ENCODE results near the gene MCC.

Gene MCC

DNA sequence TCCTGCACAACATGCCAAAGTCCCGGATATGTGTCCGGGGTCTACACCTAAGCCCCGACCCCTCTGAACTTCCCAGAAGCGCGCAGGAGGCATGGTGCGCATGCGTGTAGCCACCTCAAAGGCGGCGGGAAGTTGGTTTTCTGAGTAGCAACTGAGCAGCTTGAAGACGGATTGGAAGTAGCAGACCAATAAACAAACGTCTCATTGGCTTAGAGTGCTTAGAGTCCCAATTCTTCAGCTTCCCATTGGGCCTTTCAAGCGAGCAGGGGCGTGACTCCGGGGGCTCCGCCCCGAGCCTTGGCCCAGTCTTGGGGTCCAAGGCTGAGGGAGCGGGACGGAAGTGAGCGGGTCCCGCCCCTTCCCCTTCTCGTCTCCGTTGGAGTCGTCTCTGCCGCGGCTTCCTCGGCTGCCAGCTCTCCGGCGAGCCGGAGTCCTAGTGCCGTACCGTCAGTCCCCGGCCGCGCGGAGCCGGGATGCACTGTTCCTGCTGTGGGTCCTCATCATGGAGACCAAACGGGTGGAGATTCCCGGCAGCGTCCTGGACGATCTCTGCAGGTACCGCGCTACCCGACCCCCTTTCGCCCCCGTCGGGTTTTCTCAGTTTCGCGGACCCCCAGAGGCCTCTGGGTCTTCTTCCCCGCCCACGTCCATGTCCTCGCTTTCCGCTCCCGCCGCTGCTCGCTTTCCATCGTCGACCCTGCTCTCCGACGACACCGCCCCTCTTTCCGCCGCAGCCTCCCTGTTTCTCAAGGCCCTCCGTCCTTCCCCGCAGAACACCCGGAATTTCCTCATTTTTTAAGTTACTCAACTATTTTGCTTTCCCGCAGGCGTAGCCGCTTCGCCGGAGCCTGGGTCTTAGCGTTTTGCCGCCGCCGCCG is 511.6 kb downstream of the MCC start, which contains the start of gene DCP2 (continued):
- TF ChIP-seq, protein P1, sequence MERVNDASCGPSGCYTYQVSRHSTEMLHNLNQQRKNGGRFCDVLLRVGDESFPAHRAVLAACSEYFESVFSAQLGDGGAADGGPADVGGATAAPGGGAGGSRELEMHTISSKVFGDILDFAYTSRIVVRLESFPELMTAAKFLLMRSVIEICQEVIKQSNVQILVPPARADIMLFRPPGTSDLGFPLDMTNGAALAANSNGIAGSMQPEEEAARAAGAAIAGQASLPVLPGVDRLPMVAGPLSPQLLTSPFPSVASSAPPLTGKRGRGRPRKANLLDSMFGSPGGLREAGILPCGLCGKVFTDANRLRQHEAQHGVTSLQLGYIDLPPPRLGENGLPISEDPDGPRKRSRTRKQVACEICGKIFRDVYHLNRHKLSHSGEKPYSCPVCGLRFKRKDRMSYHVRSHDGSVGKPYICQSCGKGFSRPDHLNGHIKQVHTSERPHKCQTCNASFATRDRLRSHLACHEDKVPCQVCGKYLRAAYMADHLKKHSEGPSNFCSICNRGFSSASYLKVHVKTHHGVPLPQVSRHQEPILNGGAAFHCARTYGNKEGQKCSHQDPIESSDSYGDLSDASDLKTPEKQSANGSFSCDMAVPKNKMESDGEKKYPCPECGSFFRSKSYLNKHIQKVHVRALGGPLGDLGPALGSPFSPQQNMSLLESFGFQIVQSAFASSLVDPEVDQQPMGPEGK (tag by site-specific recombination; IDR thresholded peaks at IDR 0.05): peak; percentile 95
- TF ChIP-seq GLIS1 (tag by site-specific recombination; IDR thresholded peaks at IDR 0.05): peak; percentile 64
- TF ChIP-seq ZFP41 (tag by site-specific recombination; IDR thresholded peaks at IDR 0.05; ENCODE audit: borderline replicate concordance): no peak
- TF ChIP-seq GLI4 (tag by site-specific recombination; IDR thresholded peaks at IDR 0.05): peak; percentile 54; the same call in 1 of the 2 replicates
- TF ChIP-seq ZNF549 (tag by site-specific recombination; IDR thresholded peaks at IDR 0.05): no peak
- no peak for TF ChIP-seq ZNF23 (tag by site-specific recombination; IDR thresholded peaks at IDR 0.05; ENCODE audit: borderline replicate concordance)
- TF ChIP-seq, protein P2, sequence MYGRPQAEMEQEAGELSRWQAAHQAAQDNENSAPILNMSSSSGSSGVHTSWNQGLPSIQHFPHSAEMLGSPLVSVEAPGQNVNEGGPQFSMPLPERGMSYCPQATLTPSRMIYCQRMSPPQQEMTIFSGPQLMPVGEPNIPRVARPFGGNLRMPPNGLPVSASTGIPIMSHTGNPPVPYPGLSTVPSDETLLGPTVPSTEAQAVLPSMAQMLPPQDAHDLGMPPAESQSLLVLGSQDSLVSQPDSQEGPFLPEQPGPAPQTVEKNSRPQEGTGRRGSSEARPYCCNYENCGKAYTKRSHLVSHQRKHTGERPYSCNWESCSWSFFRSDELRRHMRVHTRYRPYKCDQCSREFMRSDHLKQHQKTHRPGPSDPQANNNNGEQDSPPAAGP (tag by site-specific recombination; IDR thresholded peaks at IDR 0.05): peak; percentile 61; the same call in 1 of the 2 replicates
- no peak for TF ChIP-seq YY2 (tag by site-specific recombination; IDR thresholded peaks at IDR 0.05)
- peak; percentile 92 for TF ChIP-seq KLF9 (tag by site-specific recombination; IDR thresholded peaks at IDR 0.05; ENCODE audit: low read depth)
- no peak; the same call in none of the 2 replicates for TF ChIP-seq ZNF24 (tag by site-specific recombination; IDR thresholded peaks at IDR 0.05)
- no peak for TF ChIP-seq ZNF626 (tag by site-specific recombination; IDR thresholded peaks at IDR 0.05)
- 0 out of 2 replicates have a peak, but pooled peaks have one; percentile 20 for TF ChIP-seq ZNF37A (tag by site-specific recombination; IDR thresholded peaks at IDR 0.05)
- peak; percentile 38 for TF ChIP-seq ZBTB8A (tag by site-specific recombination; IDR thresholded peaks at IDR 0.05)
- no peak for TF ChIP-seq ZNF311 (tag by site-specific recombination; IDR thresholded peaks at IDR 0.05; ENCODE audit: borderline replicate concordance)
- TF ChIP-seq SP7 (tag by site-specific recombination; IDR thresholded peaks at IDR 0.05): peak; percentile 65
- TF ChIP-seq, protein P3, sequence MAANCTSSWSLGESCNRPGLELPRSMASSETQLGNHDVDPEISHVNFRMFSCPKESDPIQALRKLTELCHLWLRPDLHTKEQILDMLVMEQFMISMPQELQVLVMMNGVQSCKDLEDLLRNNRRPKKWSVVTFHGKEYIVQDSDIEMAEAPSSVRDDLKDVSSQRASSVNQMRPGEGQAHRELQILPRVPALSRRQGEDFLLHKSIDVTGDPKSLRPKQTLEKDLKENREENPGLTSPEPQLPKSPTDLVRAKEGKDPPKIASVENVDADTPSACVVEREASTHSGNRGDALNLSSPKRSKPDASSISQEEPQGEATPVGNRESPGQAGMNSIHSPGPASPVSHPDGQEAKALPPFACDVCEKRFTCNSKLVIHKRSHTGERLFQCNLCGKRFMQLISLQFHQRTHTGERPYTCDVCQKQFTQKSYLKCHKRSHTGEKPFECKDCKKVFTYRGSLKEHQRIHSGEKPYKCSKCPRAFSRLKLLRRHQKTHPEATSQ (tag by site-specific recombination; IDR thresholded peaks at IDR 0.05): peak; percentile 80; the same call in 1 of the 2 replicates
- peak; percentile 91; the same call in 1 of the 2 replicates for TF ChIP-seq ZNF391 (tag by site-specific recombination; IDR thresholded peaks at IDR 0.05; ENCODE audit: borderline replicate concordance, low read depth)
- TF ChIP-seq ZNF350 (tag by site-specific recombination; IDR thresholded peaks at IDR 0.05): no peak
- TF ChIP-seq, protein P4, sequence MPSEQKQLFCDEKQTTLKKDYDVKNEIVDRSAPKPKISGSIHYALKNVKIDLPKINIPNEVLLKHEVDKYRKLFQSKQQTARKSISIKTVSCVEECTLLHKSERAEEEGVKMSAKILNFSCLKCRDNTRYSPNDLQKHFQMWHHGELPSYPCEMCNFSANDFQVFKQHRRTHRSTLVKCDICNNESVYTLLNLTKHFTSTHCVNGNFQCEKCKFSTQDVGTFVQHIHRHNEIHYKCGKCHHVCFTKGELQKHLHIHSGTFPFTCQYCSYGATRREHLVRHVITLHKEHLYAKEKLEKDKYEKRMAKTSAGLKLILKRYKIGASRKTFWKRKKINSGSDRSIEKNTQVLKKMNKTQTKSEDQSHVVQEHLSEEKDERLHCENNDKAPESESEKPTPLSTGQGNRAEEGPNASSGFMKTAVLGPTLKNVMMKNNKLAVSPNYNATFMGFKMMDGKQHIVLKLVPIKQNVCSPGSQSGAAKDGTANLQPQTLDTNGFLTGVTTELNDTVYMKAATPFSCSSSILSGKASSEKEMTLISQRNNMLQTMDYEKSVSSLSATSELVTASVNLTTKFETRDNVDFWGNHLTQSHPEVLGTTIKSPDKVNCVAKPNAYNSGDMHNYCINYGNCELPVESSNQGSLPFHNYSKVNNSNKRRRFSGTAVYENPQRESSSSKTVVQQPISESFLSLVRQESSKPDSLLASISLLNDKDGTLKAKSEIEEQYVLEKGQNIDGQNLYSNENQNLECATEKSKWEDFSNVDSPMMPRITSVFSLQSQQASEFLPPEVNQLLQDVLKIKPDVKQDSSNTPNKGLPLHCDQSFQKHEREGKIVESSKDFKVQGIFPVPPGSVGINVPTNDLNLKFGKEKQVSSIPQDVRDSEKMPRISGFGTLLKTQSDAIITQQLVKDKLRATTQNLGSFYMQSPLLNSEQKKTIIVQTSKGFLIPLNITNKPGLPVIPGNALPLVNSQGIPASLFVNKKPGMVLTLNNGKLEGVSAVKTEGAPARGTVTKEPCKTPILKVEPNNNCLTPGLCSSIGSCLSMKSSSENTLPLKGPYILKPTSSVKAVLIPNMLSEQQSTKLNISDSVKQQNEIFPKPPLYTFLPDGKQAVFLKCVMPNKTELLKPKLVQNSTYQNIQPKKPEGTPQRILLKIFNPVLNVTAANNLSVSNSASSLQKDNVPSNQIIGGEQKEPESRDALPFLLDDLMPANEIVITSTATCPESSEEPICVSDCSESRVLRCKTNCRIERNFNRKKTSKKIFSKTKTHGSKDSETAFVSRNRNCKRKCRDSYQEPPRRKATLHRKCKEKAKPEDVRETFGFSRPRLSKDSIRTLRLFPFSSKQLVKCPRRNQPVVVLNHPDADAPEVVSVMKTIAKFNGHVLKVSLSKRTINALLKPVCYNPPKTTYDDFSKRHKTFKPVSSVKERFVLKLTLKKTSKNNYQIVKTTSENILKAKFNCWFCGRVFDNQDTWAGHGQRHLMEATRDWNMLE (tag by site-specific recombination; conservative IDR thresholded peaks at IDR 0.05; ENCODE audit: low read depth): no peak; the same call in none of the 2 replicates
- TF ChIP-seq ZNF473 (tag by site-specific recombination; IDR thresholded peaks at IDR 0.05): no peak
- no peak for TF ChIP-seq ZNF558 (tag by site-specific recombination; IDR thresholded peaks at IDR 0.05)
- TF ChIP-seq ZNF843 (tag by site-specific recombination; IDR thresholded peaks at IDR 0.05): peak; percentile 72
- no peak for TF ChIP-seq ZNF560 (tag by site-specific recombination; IDR thresholded peaks at IDR 0.05; ENCODE audit: borderline replicate concordance)
- TF ChIP-seq, protein P5, sequence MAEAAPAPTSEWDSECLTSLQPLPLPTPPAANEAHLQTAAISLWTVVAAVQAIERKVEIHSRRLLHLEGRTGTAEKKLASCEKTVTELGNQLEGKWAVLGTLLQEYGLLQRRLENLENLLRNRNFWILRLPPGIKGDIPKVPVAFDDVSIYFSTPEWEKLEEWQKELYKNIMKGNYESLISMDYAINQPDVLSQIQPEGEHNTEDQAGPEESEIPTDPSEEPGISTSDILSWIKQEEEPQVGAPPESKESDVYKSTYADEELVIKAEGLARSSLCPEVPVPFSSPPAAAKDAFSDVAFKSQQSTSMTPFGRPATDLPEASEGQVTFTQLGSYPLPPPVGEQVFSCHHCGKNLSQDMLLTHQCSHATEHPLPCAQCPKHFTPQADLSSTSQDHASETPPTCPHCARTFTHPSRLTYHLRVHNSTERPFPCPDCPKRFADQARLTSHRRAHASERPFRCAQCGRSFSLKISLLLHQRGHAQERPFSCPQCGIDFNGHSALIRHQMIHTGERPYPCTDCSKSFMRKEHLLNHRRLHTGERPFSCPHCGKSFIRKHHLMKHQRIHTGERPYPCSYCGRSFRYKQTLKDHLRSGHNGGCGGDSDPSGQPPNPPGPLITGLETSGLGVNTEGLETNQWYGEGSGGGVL (tag by site-specific recombination; IDR thresholded peaks at IDR 0.05): peak; percentile 72
- TF ChIP-seq ZNF10 (tag by site-specific recombination; IDR thresholded peaks at IDR 0.05): no peak
